ENCODE measurements around the gene GIMAP6.
"Not testable (repeated sequence)": the region's sequence is repeated elsewhere in the genome, so short reads cannot be mapped to it uniquely, and the experiment has no call there.

- TF ChIP-seq POLR2A (IDR thresholded peaks at IDR 0.05); CTCF (IDR thresholded peaks at IDR 0.05); POLR2AphosphoS5 (IDR thresholded peaks at IDR 0.05; ENCODE audit: insufficient read depth in 1 of 2, low read depth in 1 of 2): not testable (repeated sequence)
Observed at GRCh38 chr7:150676276-150676675, 44.1 kb upstream of the GIMAP6 start.

Data from vagina (tissue), 2 donors.